ENCODE data around the gene CILP2.

DNA sequence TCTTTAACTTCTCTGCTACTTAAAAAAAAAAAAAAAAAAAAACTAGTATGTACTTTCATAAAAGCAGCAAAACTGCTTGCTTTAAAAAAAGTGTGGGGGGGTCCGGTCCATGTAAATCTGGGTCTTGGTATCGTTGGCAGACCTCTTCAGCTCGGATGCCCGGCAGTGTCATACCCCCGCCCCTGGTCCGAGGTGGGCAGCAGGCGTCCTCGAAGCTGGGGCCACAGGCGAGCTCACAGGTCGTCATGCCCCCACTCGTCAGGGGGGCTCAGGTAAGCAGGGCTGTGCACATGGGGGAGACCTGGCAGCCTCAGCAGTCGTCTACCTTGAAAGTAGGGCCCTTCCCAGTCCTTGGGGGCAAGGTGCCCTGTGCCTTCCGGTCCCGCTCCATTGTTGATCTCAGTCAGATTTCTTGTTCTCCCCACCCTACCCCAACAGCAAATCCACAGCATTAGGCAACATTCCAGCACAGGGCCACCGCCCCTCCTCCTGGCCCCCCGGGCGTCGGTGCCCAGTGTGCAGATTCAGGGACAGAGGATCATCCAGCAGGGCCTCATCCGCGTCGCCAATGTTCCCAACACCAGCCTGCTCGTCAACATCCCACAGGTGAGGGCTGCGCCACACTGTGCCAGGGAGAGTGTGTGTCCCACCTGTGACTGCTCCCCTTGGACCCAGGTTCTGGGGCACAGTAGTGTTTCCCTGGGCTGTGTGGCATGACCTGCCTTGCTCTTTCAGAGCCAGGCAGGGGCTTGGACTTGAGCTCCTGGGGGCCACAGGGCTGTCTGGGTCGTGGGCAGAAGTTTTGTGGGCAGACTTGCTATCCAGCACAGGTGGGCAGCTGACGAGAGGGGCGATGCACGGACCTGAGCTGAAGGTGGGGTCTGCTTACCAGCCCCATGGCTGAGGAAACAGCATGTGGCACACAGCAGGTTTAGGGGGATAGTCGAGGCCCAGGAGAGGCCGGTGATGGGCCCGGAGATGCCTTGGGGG is 42.2 kb upstream of the CILP2 start:
- TF ChIP-seq EZH2phosphoT487 (IDR thresholded peaks at IDR 0.05; ENCODE audit: insufficient read depth, low read depth) (no peak), EZH2 (IDR thresholded peaks at IDR 0.05; ENCODE audit: insufficient read depth, poor library complexity, severe bottlenecking) (no peak)

Measured in GM23248 (cell line).